Upper lobe of left lung (tissue), 6 donors: ENCODE results near the gene HK1. TPM values are rescaled to one million over a fixed set of nuclear protein-coding genes. Genes with fewer than 3 reads are reported as not detected.

Experiments used
- ATAC-seq, 2 donors: fragments of 200-7000 bp; cut with Tn5 transposase; one replicate each; pipeline ENCODE4 v1.9.1; 2022; ENCODE audit warnings: mild to moderate bottlenecking in 2 of 2, moderate library complexity in 2 of 2; ENCODE audit not compliant: low FRiP score in 2 of 2
- DNase-seq, 2 donors: peaks; one replicate each; pipeline ENCODE4 v3.0.0-alpha.2; 2019 to 2020
- H3K27ac ChIP-seq, 4 donors: fragments of 200-600 bp; sonication (generic); one replicate each; pipeline ENCODE4 v1.5.1; 2016 to 2019
- H3K27me3 ChIP-seq, 4 donors: fragments of 200-600 bp; sonication (generic); one replicate each; pipeline ENCODE4 v1.5.1; 2017 to 2019
- H3K36me3 ChIP-seq, 4 donors: fragments of 200-600 bp; sonication (generic); one replicate each; pipeline ENCODE4 v1.5.1; 2016 to 2019
- H3K4me1 ChIP-seq, 4 donors: fragments of 200-600 bp; sonication (generic); one replicate each; pipeline ENCODE4 v1.5.1; 2018 to 2019
- H3K4me3 ChIP-seq, 4 donors: fragments of 200-600 bp; sonication (generic); one replicate each; pipeline ENCODE4 v1.5.1; 2017 to 2019; ENCODE audit warnings: mild to moderate bottlenecking in 2 of 4, moderate library complexity in 1 of 4
- H3K9me3 ChIP-seq, 4 donors: fragments of 200-600 bp; sonication (generic); one replicate each; pipeline ENCODE4 v1.5.1; 2018 to 2019
- EP300 ChIP-seq, 4 donors: sonication (generic); formaldehyde crosslinking; IDR thresholded peaks; one replicate each; pipeline ENCODE4 v1.5.1; 2017; ENCODE audit warnings: antibody characterized with exemption in 4 of 4, control low read depth in 2 of 4
- POLR2A ChIP-seq, 4 donors: fragments of 450-650 bp; IDR thresholded peaks; one replicate each; pipeline ENCODE4 v1.5.1; 2016 to 2017; ENCODE audit warnings: antibody characterized with exemption in 4 of 4, mild to moderate bottlenecking in 2 of 4
- POLR2AphosphoS5 ChIP-seq, 2 donors: sonication (generic); formaldehyde crosslinking; IDR thresholded peaks; one replicate each; pipeline ENCODE4 v1.5.1; 2017; ENCODE audit warnings: antibody characterized with exemption in 2 of 2
- WGBS, 2 donors: methylation state at CpG; one replicate each; pipeline ENCODE4 v1.1.5; 2017 to 2018; 5-methylcytosine and 5-hydroxymethylcytosine counted together
- total RNA-seq, 6 donors: library from RNA; depleted of rRNA in 4 of 6; stranded (reverse); fragments of >200 nt in 4 of 6; gene quantifications; one replicate each; pipeline versions ENCODE4 v1.1.0 to v1.2.1, GENCODE V29; 2016 to 2021
- TF ChIP-seq, protein P1 (sequence below), 6 experiments: fragments of 450-650 bp in 4 of 6; fragments of 200-600 bp in 2 of 6; sonication (generic) in 2 of 6; IDR thresholded peaks; one replicate each; pipeline ENCODE4 v1.5.1; 2016 to 2019; ENCODE audit warnings: antibody characterized with exemption in 6 of 6
- donor health status: DM: no; HTN: no; CAD: no; lungs with moderate emphysema.
- donor health status: DM: no; HTN: yes; CAD: no; lungs with severe emphysema.

The HK1 gene
- total RNA-seq, 6 donors from 2014 or later = 60.8 to 98.5 (median 88.9) TPM

DNA sequence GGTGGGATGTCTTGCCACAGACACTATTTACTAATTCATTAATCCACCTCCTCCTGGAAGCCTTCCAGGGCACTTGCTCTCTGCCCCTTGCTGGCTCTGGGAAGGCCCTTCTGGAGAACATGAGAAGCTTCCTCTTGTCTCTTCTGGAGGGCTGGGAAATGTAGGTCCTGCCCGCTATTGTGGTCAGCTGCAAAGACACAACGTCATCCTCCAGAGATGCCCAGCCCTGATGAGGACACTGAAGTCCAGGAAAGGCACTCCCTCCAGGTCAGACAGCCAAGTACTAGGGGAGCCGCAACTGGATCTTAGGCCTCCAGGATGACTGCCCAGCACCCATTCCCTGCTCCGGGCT, 148.1 kb downstream of the HK1 start:
- 80% methylated on average over 3 to 4 of the region's 4 CpGs for WGBS, 2 donors
- Histone ChIP-seq H3K4me3 (no peak overlapping the region), H3K27ac (peak overlapping the region; percentile 32 to 82 (median 54)), H3K36me3 (no peaks in the 10 kb centered on the region), H3K4me1 (peaks cover 16 to 48% (median 21%) of the 10 kb centered on the region in 4 donors), H3K9me3 (no peaks in the 10 kb centered on the region), H3K27me3 (no peaks in the 10 kb centered on the region)
- DNase-seq = no peak
- ATAC-seq = peak; percentile 8 to 70
- TF ChIP-seq EP300 (IDR thresholded peaks at IDR 0.05) (peak in 2 of 4 donors; percentile 59 to 70), POLR2AphosphoS5 (IDR thresholded peaks at IDR 0.05) (peak; percentile 14 to 63), POLR2A (IDR thresholded peaks at IDR 0.05) (no peak)
- TF ChIP-seq, protein P1, sequence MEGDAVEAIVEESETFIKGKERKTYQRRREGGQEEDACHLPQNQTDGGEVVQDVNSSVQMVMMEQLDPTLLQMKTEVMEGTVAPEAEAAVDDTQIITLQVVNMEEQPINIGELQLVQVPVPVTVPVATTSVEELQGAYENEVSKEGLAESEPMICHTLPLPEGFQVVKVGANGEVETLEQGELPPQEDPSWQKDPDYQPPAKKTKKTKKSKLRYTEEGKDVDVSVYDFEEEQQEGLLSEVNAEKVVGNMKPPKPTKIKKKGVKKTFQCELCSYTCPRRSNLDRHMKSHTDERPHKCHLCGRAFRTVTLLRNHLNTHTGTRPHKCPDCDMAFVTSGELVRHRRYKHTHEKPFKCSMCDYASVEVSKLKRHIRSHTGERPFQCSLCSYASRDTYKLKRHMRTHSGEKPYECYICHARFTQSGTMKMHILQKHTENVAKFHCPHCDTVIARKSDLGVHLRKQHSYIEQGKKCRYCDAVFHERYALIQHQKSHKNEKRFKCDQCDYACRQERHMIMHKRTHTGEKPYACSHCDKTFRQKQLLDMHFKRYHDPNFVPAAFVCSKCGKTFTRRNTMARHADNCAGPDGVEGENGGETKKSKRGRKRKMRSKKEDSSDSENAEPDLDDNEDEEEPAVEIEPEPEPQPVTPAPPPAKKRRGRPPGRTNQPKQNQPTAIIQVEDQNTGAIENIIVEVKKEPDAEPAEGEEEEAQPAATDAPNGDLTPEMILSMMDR (IDR thresholded peaks at IDR 0.05) = no peak

DNA sequence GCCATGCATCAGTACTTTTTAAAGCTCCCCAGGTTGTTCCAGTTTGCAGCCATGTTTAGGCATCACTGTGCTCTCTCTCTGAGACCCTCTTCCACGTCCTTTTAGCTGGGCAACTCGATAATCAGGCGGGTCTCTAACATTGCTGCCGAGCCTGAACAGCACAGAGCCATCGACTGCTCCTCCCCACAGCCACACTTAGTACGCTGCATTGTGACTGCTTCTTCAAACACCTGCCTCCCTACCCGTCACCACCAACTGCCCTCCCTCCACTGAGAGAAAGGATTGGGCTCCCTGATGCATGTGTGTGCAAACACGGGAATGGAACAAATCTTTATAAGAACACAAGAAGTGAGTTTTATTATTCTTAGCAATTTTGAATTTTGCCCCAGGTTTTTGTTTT, 149.9 kb downstream of the HK1 start:
- Histone ChIP-seq H3K4me3 (no peak overlapping the region), H3K4me1 (peaks cover 12 to 31% (median 12%) of the 10 kb centered on the region in 4 donors), H3K36me3 (no peaks in the 10 kb centered on the region), H3K27ac (no peak overlapping the region), H3K27me3 (no peaks in the 10 kb centered on the region), H3K9me3 (no peaks in the 10 kb centered on the region)
- no peak for DNase-seq
- 65 to 76% methylated on average over 8 of the region's 8 CpGs for WGBS, 2 donors
- TF ChIP-seq POLR2AphosphoS5 (IDR thresholded peaks at IDR 0.05) (no peak), POLR2A (IDR thresholded peaks at IDR 0.05) (no peak), EP300 (IDR thresholded peaks at IDR 0.05) (no peak)
- TF ChIP-seq, protein P1 (IDR thresholded peaks at IDR 0.05) = no peak
- ATAC-seq = no peak

DNA sequence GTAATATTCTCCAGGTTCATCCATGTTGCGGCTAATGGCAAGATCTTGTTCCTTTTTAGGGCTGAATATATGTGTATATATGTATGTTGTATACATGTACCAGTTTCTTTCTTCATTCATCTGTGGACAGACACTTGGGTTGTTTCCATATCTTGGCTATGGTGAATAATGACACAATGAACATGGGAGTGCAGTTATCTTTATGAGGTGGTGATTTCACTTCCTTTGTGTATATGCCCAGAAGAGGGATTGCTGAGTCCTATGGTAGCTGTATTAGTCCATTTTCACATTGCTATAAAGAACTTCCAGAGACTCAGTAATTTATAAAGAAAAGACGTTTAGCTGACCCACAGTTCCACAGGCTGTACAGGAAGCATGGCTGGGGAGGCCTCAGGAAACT, 155.9 kb downstream of the HK1 start:
- no peak overlapping the region for H3K27ac ChIP-seq
- no peaks in the 10 kb centered on the region for H3K9me3 ChIP-seq
- 63 to 73% methylated on average over 2 of the region's 2 CpGs for WGBS, 2 donors
- DNase-seq (no peak), ATAC-seq (no peak)
- peaks cover 5 to 15% (median 13%) of the 10 kb centered on the region in 4 donors for H3K4me1 ChIP-seq
- H3K27me3 ChIP-seq = no peaks in the 10 kb centered on the region
- no peaks in the 10 kb centered on the region for H3K36me3 ChIP-seq
- H3K4me3 ChIP-seq = no peak overlapping the region
- TF ChIP-seq POLR2AphosphoS5 (IDR thresholded peaks at IDR 0.05) = no peak

DNA sequence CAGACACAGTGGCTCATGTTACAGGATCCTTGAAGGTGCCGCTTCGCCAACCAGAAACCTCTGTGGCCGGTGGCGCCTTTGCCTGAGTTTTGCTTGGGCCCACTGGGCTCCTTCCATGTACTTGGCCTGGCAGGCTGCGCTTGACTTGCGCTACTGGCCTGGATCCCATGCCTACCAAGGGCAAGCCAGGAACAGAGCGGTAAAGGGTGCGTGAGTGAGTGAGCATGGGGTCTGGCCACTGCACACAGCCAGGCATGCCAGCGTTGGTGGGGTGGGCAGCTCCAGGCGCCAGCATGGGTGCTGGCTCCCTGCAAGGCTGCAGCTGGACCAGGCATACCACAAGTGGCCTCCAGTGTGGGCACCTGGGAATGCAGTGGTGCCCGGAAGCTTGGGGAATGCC, 156.6 kb downstream of the HK1 start:
- H3K9me3 ChIP-seq = no peaks in the 10 kb centered on the region
- H3K27ac ChIP-seq = no peak overlapping the region
- peak in 1 of 2 donors; percentile 48 for DNase-seq
- no peaks in the 10 kb centered on the region for H3K27me3 ChIP-seq
- H3K36me3 ChIP-seq = no peaks in the 10 kb centered on the region
- TF ChIP-seq EP300 (IDR thresholded peaks at IDR 0.05) = no peak
- no peak for TF ChIP-seq POLR2A (IDR thresholded peaks at IDR 0.05)
- TF ChIP-seq POLR2AphosphoS5 (IDR thresholded peaks at IDR 0.05) = no peak
- TF ChIP-seq, protein P1 (IDR thresholded peaks at IDR 0.05) = no peak
- H3K4me1 ChIP-seq = peaks cover 13 to 22% (median 20%) of the 10 kb centered on the region in 4 donors
- WGBS, 2 donors = 96 to 98% methylated on average over 5 to 11 of the region's 11 CpGs
- no peak for ATAC-seq
- no peak overlapping the region for H3K4me3 ChIP-seq

DNA sequence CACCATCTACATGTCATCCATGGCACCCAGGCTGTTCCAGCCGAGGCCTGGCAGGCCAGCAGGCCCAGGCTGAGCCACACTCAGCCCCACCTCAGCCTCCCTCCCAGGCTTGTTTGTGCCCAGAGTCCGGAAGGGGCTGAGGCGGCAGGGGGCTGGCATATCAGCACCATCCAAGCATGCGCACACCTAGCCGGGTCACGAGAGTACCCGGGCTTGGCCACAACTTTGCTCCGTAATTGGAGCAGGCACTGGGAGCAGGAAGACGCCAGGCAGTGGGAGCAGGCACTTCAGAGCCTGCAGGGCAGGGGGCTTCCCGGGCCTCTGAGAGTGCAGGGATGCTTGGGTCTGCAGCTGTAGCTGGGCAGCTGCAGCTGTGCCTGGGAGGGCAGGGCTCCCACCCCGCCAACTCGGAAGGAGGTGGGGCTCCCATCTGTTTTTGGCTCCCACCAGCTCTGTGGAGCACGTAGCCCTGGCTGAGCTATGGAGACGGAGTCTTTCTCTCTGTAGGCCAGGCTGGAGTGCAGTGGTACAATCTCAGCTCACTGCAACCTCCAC, 157.7 kb downstream of the HK1 start:
- Histone ChIP-seq H3K27ac (no peak overlapping the region), H3K27me3 (no peaks in the 10 kb centered on the region), H3K4me3 (no peak overlapping the region), H3K4me1 (peaks cover 16 to 26% (median 26%) of the 10 kb centered on the region in 4 donors), H3K9me3 (no peaks in the 10 kb centered on the region), H3K36me3 (no peaks in the 10 kb centered on the region)
- TF ChIP-seq POLR2AphosphoS5 (IDR thresholded peaks at IDR 0.05) (no peak), POLR2A (IDR thresholded peaks at IDR 0.05) (no peak), EP300 (IDR thresholded peaks at IDR 0.05) (no peak)
- TF ChIP-seq, protein P1 (IDR thresholded peaks at IDR 0.05) = no peak
- WGBS, 2 donors = 90% methylated on average over 13 of the region's 14 CpGs; no CpG with 5 or more reads in 1 of the 2 donors
- peak in 1 of 2 donors; percentile 48 for DNase-seq
- no peak for ATAC-seq
